ENCODE results near the gene MCL1.
"Not testable (repeated sequence)": the region's sequence is repeated elsewhere in the genome, so short reads cannot be mapped to it uniquely, and the experiment has no call there.

Gene MCL1

DNA sequence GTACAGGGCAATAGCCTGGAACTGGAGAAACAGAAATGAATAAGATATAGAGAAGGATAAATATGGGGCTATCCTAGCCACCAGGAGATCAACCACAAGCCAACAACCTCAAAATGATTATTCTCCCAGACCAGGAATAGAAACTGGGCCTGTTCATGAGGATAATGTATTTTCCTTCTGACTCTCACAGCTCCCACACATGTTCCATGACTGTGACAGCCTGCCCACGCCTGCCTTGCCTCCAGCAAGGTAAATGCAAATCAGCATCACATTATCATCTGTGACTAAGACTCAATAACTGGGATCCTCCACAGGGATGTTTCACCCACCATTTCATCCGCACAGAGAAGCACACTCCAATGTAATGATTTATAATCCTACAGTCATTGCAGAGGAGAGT lies 46.7 kb upstream of the MCL1 start:
- no peak overlapping the region for H3K27ac ChIP-seq (ENCODE audit: low read depth, low read length, poor library complexity, severe bottlenecking)
- 0 out of 2 replicates have a peak, but pooled peaks cover 3% of the 10 kb centered on the region for H3F3A ChIP-seq (ENCODE audit: insufficient read depth, low read length)

DNA sequence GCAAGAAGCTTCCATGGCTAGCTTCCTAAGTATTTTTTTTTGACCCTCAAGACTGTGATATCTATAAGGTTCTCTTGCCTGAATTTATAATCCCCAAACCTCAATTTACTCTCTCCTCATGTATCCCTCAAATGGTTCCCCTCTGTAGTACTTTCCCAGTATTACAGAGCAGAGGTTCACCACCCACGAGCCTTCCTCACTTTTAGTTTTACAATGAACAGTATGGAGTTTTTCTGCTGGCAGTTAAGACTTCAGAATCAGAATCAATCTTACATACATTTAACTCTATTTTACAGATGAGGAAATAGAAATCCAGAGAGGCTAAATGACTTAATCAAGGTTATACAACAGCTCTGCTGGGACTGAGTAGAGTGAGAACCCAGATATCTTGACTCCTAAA lies 45.1 kb upstream of the MCL1 start:
- H3K79me2 ChIP-seq (ENCODE audit: insufficient read depth, low read length) = peaks cover 19% of the 10 kb centered on the region
- H3K9me2 ChIP-seq (ENCODE audit: low read depth, low read length); H2AFZ ChIP-seq (ENCODE audit: low read length); H4K20me1 ChIP-seq (ENCODE audit: insufficient read depth, low read length); H3K4me3 ChIP-seq (ENCODE audit: low read depth, low read length, poor library complexity, severe bottlenecking); H3K9ac ChIP-seq (ENCODE audit: low read length); H3K9me3 ChIP-seq (ENCODE audit: low read length); H3F3A ChIP-seq (ENCODE audit: insufficient read depth, low read length); H3K4me2 ChIP-seq (ENCODE audit: low read length); H3K27me3 ChIP-seq (ENCODE audit: insufficient read depth, low read length); H3K27ac ChIP-seq (ENCODE audit: low read depth, low read length, poor library complexity, severe bottlenecking): not testable (repeated sequence)
- peaks cover 33% of the 10 kb centered on the region for H3K4me1 ChIP-seq (ENCODE audit: insufficient read depth, low read length, severe bottlenecking)
- H3K36me3 ChIP-seq (ENCODE audit: insufficient read depth, low read length) = peaks cover 78% of the 10 kb centered on the region

More for the DNA sequence above, 46.7 kb upstream of the MCL1 start:
- TF ChIP-seq EZH2 (IDR thresholded peaks at IDR 0.05; ENCODE audit: borderline replicate concordance, low read length) = no peak
- TF ChIP-seq, protein P1, sequence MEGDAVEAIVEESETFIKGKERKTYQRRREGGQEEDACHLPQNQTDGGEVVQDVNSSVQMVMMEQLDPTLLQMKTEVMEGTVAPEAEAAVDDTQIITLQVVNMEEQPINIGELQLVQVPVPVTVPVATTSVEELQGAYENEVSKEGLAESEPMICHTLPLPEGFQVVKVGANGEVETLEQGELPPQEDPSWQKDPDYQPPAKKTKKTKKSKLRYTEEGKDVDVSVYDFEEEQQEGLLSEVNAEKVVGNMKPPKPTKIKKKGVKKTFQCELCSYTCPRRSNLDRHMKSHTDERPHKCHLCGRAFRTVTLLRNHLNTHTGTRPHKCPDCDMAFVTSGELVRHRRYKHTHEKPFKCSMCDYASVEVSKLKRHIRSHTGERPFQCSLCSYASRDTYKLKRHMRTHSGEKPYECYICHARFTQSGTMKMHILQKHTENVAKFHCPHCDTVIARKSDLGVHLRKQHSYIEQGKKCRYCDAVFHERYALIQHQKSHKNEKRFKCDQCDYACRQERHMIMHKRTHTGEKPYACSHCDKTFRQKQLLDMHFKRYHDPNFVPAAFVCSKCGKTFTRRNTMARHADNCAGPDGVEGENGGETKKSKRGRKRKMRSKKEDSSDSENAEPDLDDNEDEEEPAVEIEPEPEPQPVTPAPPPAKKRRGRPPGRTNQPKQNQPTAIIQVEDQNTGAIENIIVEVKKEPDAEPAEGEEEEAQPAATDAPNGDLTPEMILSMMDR (IDR thresholded peaks at IDR 0.05; ENCODE audit: low read length) = no peak
- H3K27me3 ChIP-seq (ENCODE audit: insufficient read depth, low read length) = no peaks in the 10 kb centered on the region
- peaks cover 19% of the 10 kb centered on the region for H3K79me2 ChIP-seq (ENCODE audit: insufficient read depth, low read length)
- H3K9ac ChIP-seq (ENCODE audit: low read length) = no peak overlapping the region
- peaks cover 38% of the 10 kb centered on the region for H3K4me1 ChIP-seq (ENCODE audit: insufficient read depth, low read length, severe bottlenecking)
- H3K4me3 ChIP-seq (ENCODE audit: low read depth, low read length, poor library complexity, severe bottlenecking) = no peak overlapping the region
- H4K20me1 ChIP-seq (ENCODE audit: insufficient read depth, low read length) = no peaks in the 10 kb centered on the region
- H2AFZ ChIP-seq (ENCODE audit: low read length) = no peak overlapping the region
- H3K9me3 ChIP-seq (ENCODE audit: low read length) = no peaks in the 10 kb centered on the region
- no peak overlapping the region for H3K4me2 ChIP-seq (ENCODE audit: low read length)
- H3K9me2 ChIP-seq (ENCODE audit: low read depth, low read length) = no peaks in the 10 kb centered on the region
- peaks cover 63% of the 10 kb centered on the region for H3K36me3 ChIP-seq (ENCODE audit: insufficient read depth, low read length)

DNA sequence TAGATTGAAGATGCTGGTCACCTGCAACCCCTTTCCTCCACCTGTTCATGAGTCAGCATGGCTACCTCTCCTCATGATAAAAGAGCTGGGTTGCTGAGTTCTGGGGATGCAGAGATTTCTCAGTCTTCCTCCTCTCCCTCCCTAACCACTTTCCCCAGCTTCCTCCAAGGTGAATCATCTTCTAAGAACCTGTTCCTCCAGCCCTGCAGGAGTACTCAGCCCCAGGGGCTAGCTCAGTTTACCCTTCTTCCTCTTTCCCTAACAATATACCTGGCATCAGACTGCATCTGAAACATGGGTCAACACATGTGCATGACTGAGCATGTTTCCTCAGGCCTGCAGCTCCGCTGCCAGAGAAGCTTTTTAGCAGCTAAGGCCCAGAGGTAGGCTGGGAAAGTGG lies 44.7 kb upstream of the MCL1 start:
- not testable (repeated sequence) for H3K9me3 ChIP-seq (ENCODE audit: low read length); H3K27me3 ChIP-seq (ENCODE audit: insufficient read depth, low read length); H3K4me3 ChIP-seq (ENCODE audit: low read depth, low read length, poor library complexity, severe bottlenecking); H3K9ac ChIP-seq (ENCODE audit: low read length); H3K4me2 ChIP-seq (ENCODE audit: low read length); H2AFZ ChIP-seq (ENCODE audit: low read length); H3F3A ChIP-seq (ENCODE audit: insufficient read depth, low read length); H4K20me1 ChIP-seq (ENCODE audit: insufficient read depth, low read length); H3K27ac ChIP-seq (ENCODE audit: low read depth, low read length, poor library complexity, severe bottlenecking); H3K9me2 ChIP-seq (ENCODE audit: low read depth, low read length)
- peaks cover 33% of the 10 kb centered on the region for H3K4me1 ChIP-seq (ENCODE audit: insufficient read depth, low read length, severe bottlenecking)
- H3K79me2 ChIP-seq (ENCODE audit: insufficient read depth, low read length) = peaks cover 19% of the 10 kb centered on the region
- H3K36me3 ChIP-seq (ENCODE audit: insufficient read depth, low read length) = peaks cover 82% of the 10 kb centered on the region

DNA sequence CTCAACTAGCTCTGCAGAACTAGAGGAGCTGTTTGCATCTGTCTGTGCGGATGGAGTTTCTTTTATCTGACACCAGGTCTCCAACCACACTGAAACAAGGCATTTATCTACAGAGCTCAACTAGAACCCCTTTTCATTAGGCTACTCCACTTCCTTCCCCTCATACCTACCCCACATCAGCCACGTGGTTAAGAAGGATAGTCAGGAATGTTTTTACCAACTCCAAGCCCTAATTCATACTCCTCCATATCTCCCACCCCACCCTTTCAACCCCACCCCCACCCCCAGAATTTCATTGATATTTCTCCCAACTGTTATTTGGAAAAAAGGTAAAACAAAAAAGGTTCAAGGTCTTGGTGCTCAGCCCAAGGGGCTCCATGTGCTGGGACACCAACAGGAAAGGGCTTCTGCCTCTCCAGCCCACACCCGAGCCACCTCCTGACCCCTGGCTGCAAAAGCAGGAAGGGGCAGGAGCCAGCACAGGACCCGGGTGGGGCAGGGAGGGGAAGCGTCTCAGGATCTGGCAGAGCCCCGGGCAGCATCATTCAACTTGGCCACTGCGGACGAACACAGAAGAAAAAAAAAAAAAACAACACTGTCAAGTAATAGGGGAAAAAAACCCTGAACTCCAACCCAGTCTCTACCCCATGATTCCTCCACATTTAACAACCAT lies 43.0 kb upstream of the MCL1 start:
- H3K36me3 ChIP-seq (ENCODE audit: insufficient read depth, low read length) = peaks cover 89% of the 10 kb centered on the region
- no peak overlapping the region for H3K4me2 ChIP-seq (ENCODE audit: low read length)
- no peak overlapping the region for H3K9ac ChIP-seq (ENCODE audit: low read length)

More for the DNA sequence above, 43.0 kb upstream of the MCL1 start:
- H3K79me2 ChIP-seq (ENCODE audit: insufficient read depth, low read length) = peaks cover 5% of the 10 kb centered on the region
- no peaks in the 10 kb centered on the region for H3K27me3 ChIP-seq (ENCODE audit: insufficient read depth, low read length)
- H2AFZ ChIP-seq (ENCODE audit: low read length) = no peak overlapping the region
- TF ChIP-seq, protein P1 (IDR thresholded peaks at IDR 0.05; ENCODE audit: low read length) = no peak
- no peak for TF ChIP-seq EZH2 (IDR thresholded peaks at IDR 0.05; ENCODE audit: borderline replicate concordance, low read length)
- no peaks in the 10 kb centered on the region for H3K9me2 ChIP-seq (ENCODE audit: low read depth, low read length)
- no peaks in the 10 kb centered on the region for H3K9me3 ChIP-seq (ENCODE audit: low read length)
- H3K4me1 ChIP-seq (ENCODE audit: insufficient read depth, low read length, severe bottlenecking) = peaks cover 21% of the 10 kb centered on the region
- H3K27ac ChIP-seq (ENCODE audit: low read depth, low read length, poor library complexity, severe bottlenecking) = peak overlapping the region; percentile 59
- H3K4me3 ChIP-seq (ENCODE audit: low read depth, low read length, poor library complexity, severe bottlenecking) = no peak overlapping the region
- H3F3A ChIP-seq (ENCODE audit: insufficient read depth, low read length) = no peaks in the 10 kb centered on the region
- H4K20me1 ChIP-seq (ENCODE audit: insufficient read depth, low read length) = no peaks in the 10 kb centered on the region
